Activated CD4-positive, alpha-beta memory T cell treated with anti-CD3 and anti-CD28 coated beads for 36 hours (primary cell): ENCODE data around the gene MOGAT3. TPM values are rescaled to one million over a fixed set of nuclear protein-coding genes. Genes with fewer than 3 reads are reported as not detected.

ENCODE experiments used
- CTCF ChIA-PET: fragments of 350-600 bp; sonication (Branson Sonifier 250); formaldehyde crosslinking; loops from one replicate; lab custom pipeline; 2021; ENCODE audit warnings: antibody characterized with exemption, inconsistent platforms; lab: Charles Lee
- POLR2A ChIA-PET: fragments of 350-600 bp; sonication (Branson Sonifier 250); formaldehyde crosslinking; loops from one replicate; lab custom pipeline; 2021; ENCODE audit warnings: antibody characterized with exemption; lab: Charles Lee
- DNase-seq: peaks from one replicate; pipeline ENCODE4 v3.0.0-alpha.2; 2020
- H3K27ac Mint-ChIP-seq: one replicate; pipeline ENCODE4 v1.8.0; 2021; ENCODE audit warnings: mixed read lengths
- H3K27me3 Mint-ChIP-seq: one replicate; pipeline ENCODE4 v1.8.0; 2021; ENCODE audit warnings: mixed read lengths
- H3K36me3 Mint-ChIP-seq: one replicate; pipeline ENCODE4 v1.8.0; 2021; ENCODE audit warnings: mixed read lengths
- H3K4me1 Mint-ChIP-seq: one replicate; pipeline ENCODE4 v1.8.0; 2021; ENCODE audit warnings: low read depth, mixed read lengths
- H3K4me3 Mint-ChIP-seq: one replicate; pipeline ENCODE4 v1.8.0; 2021; ENCODE audit warnings: mild to moderate bottlenecking, mixed read lengths
- H3K9me3 Mint-ChIP-seq: one replicate; pipeline ENCODE4 v1.8.0; 2021; ENCODE audit warnings: mixed read lengths
- intact Hi-C: fragments of 100-400 bp; cut with micrococcal nuclease; formaldehyde crosslinking; loops from one replicate; pipeline ENCODE4 v1.15.1; 2023
- microRNA-seq: library from miRNA; unstranded; fragments of <30 nt; microRNA quantifications from one replicate; pipeline ENCODE4 v1.2.0, GENCODE V29; 2022; ENCODE audit warnings: borderline number of aligned reads, borderline microRNAs expressed, borderline replicate concordance
- total RNA-seq, 2 experiments: library from RNA; stranded (reverse); gene quantifications; one replicate each; pipeline ENCODE4 v1.2.3, GENCODE V29; 2021

MOGAT3 gene
- total RNA-seq, 2 experiments from 2014 or later, result not detected

DNA sequence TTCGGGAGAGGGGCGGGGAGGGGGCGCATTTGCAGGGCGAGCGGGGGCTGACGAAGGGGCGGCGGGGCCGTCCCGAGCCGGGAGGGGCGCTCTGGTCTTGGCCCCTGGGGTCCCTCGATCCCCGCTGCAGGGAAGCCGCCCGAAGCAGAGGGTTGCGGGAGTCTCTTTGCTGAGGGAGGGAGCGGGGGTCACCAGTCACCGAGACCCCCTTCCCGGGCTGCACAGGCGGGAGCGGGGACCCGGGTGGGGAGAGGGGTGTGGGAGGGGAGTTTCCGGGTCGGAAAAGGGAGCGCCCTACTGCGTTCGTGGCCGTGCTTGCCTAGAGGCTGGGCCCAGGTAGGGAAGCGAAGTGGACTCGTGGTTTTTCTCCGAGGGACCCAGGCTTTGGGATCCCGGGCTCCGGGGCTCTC, 46.1 kb downstream of the MOGAT3 start:
- Mint-ChIP-seq H3K4me3 (peak overlapping the region; percentile 79), H3K27ac (no peak overlapping the region), H3K27me3 (no peaks in the 10 kb centered on the region), H3K36me3 (peaks cover 18% of the 10 kb centered on the region), H3K4me1 (peaks cover 10% of the 10 kb centered on the region), H3K9me3 (no peaks in the 10 kb centered on the region)
- no peak for DNase-seq
- ChIA-PET CTCF (interaction anchor here (1.0 to 3.0 kb wide), 3 partner anchors 10 to 38 kb away, joined by 3 to 34 read pairs (median 9); no protein-coding TSS in a partner anchor), POLR2A (no interaction called here)
- intact Hi-C loops, result loop anchor here (1.0 kb wide), 2 partner anchors 11 to 16 kb away; partner anchors contain the start of gene VGF

GRCh38 chr7:101153969-101154692, 46.7 kb downstream of the MOGAT3 start, which contains the start of gene AP1S1:
Gene AP1S1, plus strand, starts transcription at chr7:101154476. Its CDS starts 39 bp downstream, at chr7:101154515.
- POLR2A ChIA-PET, result no interaction called here
- Mint-ChIP-seq H3K4me3 (peak within 1 kb of the TSS; percentile 79), H3K9me3 (no peaks in the 10 kb centered on the region), H3K36me3 (peaks cover 12% of the 10 kb centered on the region), H3K27me3 (peaks cover 4% of the 10 kb centered on the region), H3K27ac (peak within 1 kb of the TSS; percentile 47), H3K4me1 (peaks cover 10% of the 10 kb centered on the region)
- DNase-seq, result peak; percentile 96
- CTCF ChIA-PET, result interaction anchor here (3.0 kb wide), 1 partner anchor 11 kb away, joined by 34 read pairs; no protein-coding TSS in a partner anchor
- intact Hi-C loops, result loop anchor here (1.0 kb wide), 2 partner anchors 11 to 16 kb away; partner anchors contain the start of gene VGF

- Mint-ChIP-seq H3K36me3 (peaks cover 6% of the 10 kb centered on the region), H3K4me3 (no peak overlapping the region), H3K4me1 (peaks cover 12% of the 10 kb centered on the region), H3K9me3 (no peaks in the 10 kb centered on the region), H3K27ac (no peak overlapping the region), H3K27me3 (peaks cover 8% of the 10 kb centered on the region)
- POLR2A ChIA-PET, result no interaction called here
- DNase-seq, result no peak
- intact Hi-C loops, result no loop called here
- CTCF ChIA-PET, result interaction anchor here (0.9 to 3.0 kb wide), 3 partner anchors 8 to 93 kb away, joined by 3 to 34 read pairs (median 7); partner anchors contain the start of gene FIS1
These were observed 48.8 kb downstream of the MOGAT3 start for GRCh38 chr7:101151908-101152651.

Small RNAs within 50 kb of the gene (microRNA-seq; reads per million reads assigned to microRNA genes)
- gene MIR4653, result not detected

Other genes with a start within 250 kb of the MOGAT3 start
- 1 to 10 TPM in 1 of 2 experiments, under 1 TPM in 1; 0.48 to 1.0 TPM for gene MUC12, start 231.5 kb downstream of the MOGAT3 start, total RNA-seq
- gene MUC17, start 181.0 kb downstream of the MOGAT3 start, total RNA-seq, result not detected
- 10 to 100 TPM; 42.3 to 44.5 TPM for gene TRIM56, start 115.6 kb downstream of the MOGAT3 start, total RNA-seq
- gene SERPINE1, start 73.9 kb downstream of the MOGAT3 start, total RNA-seq, result under 1 TPM in 1 of 2 experiments, not detected in 1; 0.12 TPM
- gene AP1S1, start 46.6 kb downstream of the MOGAT3 start, total RNA-seq, result 10 to 100 TPM; 41.1 to 44.7 TPM
- gene VGF, start 35.5 kb downstream of the MOGAT3 start, total RNA-seq, result not detected
- not detected for gene NAT16, start 20.7 kb downstream of the MOGAT3 start, total RNA-seq
- gene PLOD3, start 16.5 kb upstream of the MOGAT3 start, total RNA-seq, result 10 to 100 TPM; 37.1 to 43.4 TPM
- gene ZNHIT1, start 17.1 kb upstream of the MOGAT3 start, total RNA-seq, result 10 to 100 TPM; 40.2 to 42.8 TPM
- gene CLDN15, start 36.8 kb upstream of the MOGAT3 start, total RNA-seq, result 10 to 100 TPM; 12.2 to 13.7 TPM
- gene FIS1, start 44.0 kb upstream of the MOGAT3 start, total RNA-seq, result 10 to 100 TPM; 96.1 to 98.7 TPM
- 1 to 10 TPM; 6.1 to 7.7 TPM for gene IFT22, start 120.8 kb upstream of the MOGAT3 start, total RNA-seq
- not detected for gene COL26A1, start 161.8 kb upstream of the MOGAT3 start, total RNA-seq